Ishikawa (cell line): ENCODE data around the gene HEMK1.

Source experiments
- CEBPB ChIP-seq: IDR thresholded peaks from 2 replicates; pipeline ENCODE4 v1.6.1; 2012
- FOXM1 ChIP-seq: IDR thresholded peaks from 2 replicates; pipeline ENCODE4 v1.6.1; 2012; ENCODE audit warnings: low read depth, borderline replicate concordance
- TAF1 ChIP-seq: IDR thresholded peaks from 2 replicates; pipeline ENCODE4 v1.6.1; 2012; ENCODE audit warnings: low read depth, mild to moderate bottlenecking

DNA sequence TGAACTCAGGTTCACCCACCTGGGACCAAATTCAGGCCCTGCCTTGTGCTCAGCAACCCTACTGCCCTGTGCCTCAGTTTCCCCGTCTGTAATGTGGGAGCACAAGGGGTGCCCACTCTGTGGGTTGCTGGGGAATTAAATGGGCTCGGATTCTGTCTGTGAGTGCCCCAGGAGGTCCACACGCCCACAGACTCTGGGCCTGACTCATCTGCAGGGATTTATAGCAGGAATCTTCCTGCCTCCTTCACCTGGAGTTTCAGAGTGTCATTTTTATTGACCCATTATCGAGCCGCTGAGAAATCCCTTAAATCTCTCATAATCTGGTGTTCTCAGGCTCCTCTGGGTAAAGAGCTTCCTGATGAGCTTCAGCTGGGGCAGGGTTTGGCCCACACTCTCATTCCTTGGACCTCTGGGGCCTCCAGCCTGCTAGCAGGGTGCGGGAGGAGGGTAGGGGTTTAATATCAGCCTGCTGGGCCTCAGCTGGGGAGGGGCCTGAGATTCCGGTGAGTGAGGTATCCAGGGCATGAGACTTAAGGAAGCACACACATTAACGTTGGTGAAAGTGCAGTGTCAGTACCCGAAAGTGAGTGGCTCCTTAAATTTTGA, 18.2 kb upstream of the HEMK1 start:
- TF ChIP-seq TAF1, result no peak
- TF ChIP-seq FOXM1, result no peak
- TF ChIP-seq CEBPB, result no peak
